ENCODE data around the gene ITGA7.

The ITGA7 gene

GRCh38 chr12:55642669-55643068 lies 65.0 kb downstream of the ITGA7 start:
- no peak for DNase-seq (ENCODE audit: low read depth)

GRCh38 chr12:55642267-55642666 lies 65.4 kb downstream of the ITGA7 start:
- DNase-seq (ENCODE audit: low read depth) = no peak

GRCh38 chr12:55641595-55641994 lies 66.1 kb downstream of the ITGA7 start:
- DNase-seq (ENCODE audit: low read depth) = no peak

- no peak for DNase-seq (ENCODE audit: low read depth)
These were observed 70.2 kb downstream of the ITGA7 start for GRCh38 chr12:55637467-55637866.

- no peak for DNase-seq (ENCODE audit: low read depth)
These were observed 70.9 kb downstream of the ITGA7 start, which contains the start of gene OR10P1 for GRCh38 chr12:55636853-55637252. Gene OR10P1 (plus strand): TSS chr12:55636892. CDS start chr12:55636892, 0 bp downstream.

GRCh38 chr12:55636116-55636655 lies 71.5 kb downstream of the ITGA7 start:
- DNase-seq (ENCODE audit: low read depth) = no peak
